GM21367 (cell line): ENCODE measurements around the gene CDH16.
"Not testable (repeated sequence)": the region's sequence is repeated elsewhere in the genome, so short reads cannot be mapped to it uniquely, and the experiment has no call there.

ENCODE experiments used
- ATAC-seq: cut with Tn5 transposase; IDR thresholded peaks from one replicate; pipeline ENCODE4 v1.9.1; 2021; ENCODE audit not compliant: unreplicated experiment

Gene CDH16

GRCh38 chr16:66898933-66899309, 19.8 kb downstream of the CDH16 start:
- no peak for ATAC-seq

- ATAC-seq, result no peak
Measured at GRCh38 chr16:66898207-66898606, 20.5 kb downstream of the CDH16 start.

DNA sequence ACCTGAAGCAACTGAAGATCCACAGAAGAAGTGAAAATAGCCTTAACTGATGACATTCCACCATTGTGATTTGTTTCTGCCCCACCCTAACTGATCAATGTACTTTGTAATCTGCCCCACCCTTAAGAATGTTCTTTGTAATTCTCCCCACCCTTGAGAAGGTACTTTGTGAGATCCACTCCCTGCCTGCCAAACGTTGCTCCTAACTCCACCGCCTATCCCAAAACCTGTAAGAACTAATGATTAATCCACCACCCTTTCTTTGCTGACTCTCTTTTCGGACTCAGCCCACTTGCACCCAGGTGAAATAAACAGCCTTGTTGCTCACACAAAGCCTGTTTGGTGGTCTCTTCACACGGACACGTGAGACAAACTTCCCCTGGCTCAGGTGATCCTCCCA, 22.0 kb downstream of the CDH16 start:
- ATAC-seq, result not testable (repeated sequence)

DNA sequence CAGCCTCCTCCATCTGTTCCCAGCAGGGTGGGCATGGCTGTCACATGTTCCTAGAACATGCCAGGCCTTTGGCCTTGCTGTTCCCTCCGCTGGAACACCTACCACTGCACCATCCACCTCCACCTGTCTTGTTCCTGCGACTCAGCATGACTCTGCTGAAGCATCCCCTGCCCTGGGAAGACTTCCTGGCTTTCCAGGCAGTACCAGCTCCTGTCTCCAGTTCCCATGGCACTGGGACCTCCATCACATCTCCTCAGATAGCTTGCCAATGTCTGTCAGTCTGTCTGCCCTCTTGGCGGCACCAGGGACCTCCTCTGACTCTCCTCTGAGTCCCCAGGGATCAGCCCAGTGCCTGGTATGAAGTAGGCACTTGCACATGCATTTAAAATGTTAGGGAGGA, 22.7 kb downstream of the CDH16 start:
- ATAC-seq, result no peak

DNA sequence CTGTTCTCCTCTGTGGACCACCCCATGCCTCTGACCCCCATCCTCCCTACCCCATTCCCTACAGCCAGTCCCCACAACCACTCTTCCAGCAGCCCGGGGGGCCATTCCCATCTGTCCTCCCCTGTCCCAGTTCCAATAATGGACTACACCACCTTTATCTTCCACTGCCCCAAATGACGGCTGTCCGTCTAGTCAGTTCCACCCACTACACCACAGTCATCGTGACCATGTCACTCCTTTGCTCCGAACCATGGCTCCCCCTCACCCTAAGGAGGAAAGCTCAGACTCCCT, 23.1 kb downstream of the CDH16 start:
- ATAC-seq, result no peak

- no peak for ATAC-seq
Measured at GRCh38 chr16:66894948-66895688, 23.6 kb downstream of the CDH16 start.

- ATAC-seq, result no peak
Measured at GRCh38 chr16:66894055-66894454, 24.6 kb downstream of the CDH16 start.

DNA sequence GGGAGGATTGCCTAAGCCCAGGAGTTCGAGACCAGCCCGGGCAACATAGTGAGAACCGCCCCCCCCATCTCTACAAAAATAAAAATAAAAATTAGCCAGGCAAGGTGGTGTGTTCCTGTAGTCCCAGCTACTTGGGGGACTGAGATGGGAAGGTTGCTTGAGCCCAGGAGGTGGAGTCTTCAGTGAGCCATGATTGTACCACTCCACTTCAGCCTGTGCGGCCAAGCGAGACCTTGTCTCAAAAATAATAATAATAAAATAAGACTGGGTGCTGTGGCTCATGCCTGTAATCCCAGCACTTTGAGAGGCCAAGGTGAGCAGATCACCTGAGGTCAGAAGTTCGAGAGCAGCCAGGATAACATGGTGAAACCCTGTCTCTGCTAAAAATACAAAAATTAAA, 26.9 kb downstream of the CDH16 start:
- no peak for ATAC-seq

- no peak for ATAC-seq
Measured at GRCh38 chr16:66891360-66891759, 27.3 kb downstream of the CDH16 start.

DNA sequence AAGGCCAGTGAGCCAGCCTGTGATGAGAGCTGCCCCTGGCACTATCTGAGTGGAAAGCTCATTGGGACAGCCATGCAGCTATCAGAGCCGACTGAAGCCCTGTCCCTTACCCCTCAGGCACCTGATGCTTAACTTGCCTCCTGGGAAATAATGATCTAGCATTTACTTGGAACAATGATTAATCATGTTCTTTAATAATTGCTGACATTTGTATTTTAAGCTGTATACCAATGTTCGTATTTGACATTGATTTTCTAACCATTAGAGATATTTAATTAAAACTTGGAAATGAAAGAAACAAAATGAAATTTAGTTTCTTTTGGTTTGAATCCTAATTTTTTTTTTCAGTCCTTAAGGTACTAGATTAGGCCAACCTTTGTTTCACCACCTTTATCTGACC, 27.9 kb downstream of the CDH16 start:
- ATAC-seq, result no peak

DNA sequence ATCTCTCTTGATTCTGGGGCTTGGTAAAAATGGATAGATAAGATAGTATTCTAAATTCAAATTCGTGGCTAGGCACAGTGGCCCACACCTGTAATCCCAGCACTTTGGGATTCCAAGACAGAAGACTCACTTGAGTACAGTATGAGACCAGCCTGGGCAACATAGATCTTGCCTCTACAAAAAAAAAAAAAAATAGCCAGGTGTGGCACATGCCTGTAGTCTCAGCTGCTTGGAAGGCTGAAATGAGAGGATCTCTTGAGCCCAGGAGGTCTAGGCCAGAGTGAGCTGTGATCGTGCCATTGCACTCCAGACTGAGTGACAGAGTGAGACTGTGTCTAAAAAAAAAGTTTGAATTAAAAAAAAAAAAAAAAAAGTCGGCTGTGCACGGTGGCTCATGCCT, 29.1 kb downstream of the CDH16 start:
- ATAC-seq, result no peak

GRCh38 chr16:66888647-66889615, 29.8 kb downstream of the CDH16 start:
- no peak for ATAC-seq

GRCh38 chr16:66886914-66887313, 31.8 kb downstream of the CDH16 start:
- no peak for ATAC-seq

GRCh38 chr16:66886321-66886720, 32.4 kb downstream of the CDH16 start:
- no peak for ATAC-seq

GRCh38 chr16:66885491-66885890, 33.2 kb downstream of the CDH16 start:
- no peak for ATAC-seq

DNA sequence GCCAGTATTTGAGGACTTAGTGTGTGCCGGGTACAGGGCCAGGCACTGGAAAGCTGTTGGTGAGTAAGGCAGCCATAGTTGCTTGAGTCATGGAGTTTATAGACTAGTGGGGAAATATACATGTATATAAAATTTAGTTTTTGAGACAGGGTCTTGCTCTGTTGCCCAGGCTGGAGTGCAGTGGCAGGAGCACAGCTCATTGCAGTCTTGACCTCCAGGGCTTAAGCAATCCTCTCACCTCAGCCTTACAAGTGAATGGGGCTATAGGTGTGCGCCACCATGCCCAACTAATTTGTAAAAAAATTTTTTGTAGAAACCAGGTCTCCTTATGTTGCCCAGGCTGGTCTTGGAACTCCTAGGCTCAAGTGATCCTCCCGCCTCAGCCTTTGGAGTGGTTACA, 36.0 kb downstream of the CDH16 start:
- no peak for ATAC-seq

DNA sequence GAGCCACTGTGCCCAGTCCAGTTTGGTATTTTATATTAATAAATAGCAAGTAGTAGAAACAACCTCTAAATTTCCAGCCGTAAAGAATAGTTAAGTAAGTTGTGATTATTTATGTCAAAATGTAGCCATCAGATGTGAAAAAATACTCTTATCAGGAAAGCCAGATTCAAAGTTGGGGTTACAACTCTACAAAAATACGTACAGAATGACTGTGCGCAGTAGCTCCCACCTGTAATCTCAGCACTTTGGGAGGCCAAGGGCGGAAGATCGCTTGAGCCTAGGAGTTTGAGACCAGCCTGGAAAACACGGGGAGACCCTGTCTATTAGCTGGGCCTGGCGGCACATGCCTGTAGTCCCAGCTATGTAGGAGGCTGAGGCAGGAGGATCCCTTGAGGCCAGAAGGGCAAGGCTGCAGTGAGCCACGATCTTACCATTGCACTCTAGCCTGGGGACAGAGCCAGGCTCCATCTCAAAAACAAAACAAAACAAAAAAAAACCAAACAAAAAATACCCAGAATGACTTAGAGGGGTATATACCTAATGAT, 36.6 kb downstream of the CDH16 start:
- ATAC-seq, result no peak

DNA sequence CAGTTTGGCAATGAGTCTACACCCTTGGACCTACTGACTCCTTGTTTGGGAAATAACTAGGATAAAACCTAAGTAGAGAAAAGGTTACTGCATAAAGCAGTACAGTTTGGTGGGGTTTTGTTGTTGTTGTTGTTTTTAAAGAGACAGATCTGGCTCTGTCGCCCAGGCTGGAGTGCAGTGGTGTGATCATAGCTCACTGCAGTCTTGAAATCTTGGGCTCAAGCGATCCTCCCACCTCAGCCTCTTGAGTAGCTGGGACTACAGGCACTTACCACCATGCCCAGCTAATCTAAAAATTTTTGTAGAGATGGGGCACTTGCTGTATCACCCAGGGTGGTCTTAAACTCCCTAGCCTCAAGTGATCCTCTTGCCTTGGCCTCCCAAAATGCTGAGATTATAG, 37.1 kb downstream of the CDH16 start:
- ATAC-seq, result no peak

DNA sequence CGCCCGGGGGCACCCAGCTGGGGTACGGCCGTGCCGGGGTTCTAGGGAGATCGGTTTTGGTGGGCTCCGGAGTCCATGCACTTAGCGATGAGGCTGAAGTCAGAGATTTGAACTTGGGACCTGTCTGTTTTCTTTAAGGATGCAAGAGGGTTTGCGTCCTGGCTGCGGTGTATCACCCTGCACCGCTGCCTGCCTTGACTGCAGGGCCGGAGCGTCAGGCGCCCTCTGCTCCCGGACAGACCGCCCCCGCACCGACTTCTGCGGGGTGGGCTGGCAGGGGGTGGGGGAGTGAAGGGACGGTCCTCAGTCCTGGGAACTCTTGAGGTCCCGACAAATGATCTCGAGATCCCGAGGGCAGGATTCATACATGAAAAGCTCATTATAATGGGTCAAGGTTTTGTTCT, 37.7 kb downstream of the CDH16 start:
- ATAC-seq, result peak; percentile 9

GRCh38 chr16:66880288-66881013, 38.2 kb downstream of the CDH16 start, which contains the start of gene PDP2:
Gene PDP2, plus strand, starts transcription at chr16:66880515. Its CDS starts 3,770 bp downstream, at chr16:66884285.
- peak; percentile 90 for ATAC-seq

- no peak for ATAC-seq
Measured at GRCh38 chr16:66878067-66878466, 40.6 kb downstream of the CDH16 start.
